Right lobe of liver (tissue), 4 donors: ENCODE results near the gene KLHDC7B.

ENCODE experiments used
- CTCF ChIP-seq, 4 donors: fragments of 200-600 bp in 3 of 4; fragments of 450-650 bp in 1 of 4; IDR thresholded peaks; one replicate each; pipeline versions ENCODE4 v1.5.1 to v1.8.0; 2016 to 2022; ENCODE audit warnings: antibody characterized with exemption in 4 of 4, mild to moderate bottlenecking in 2 of 4
- POLR2A ChIP-seq: fragments of 450-650 bp; IDR thresholded peaks from one replicate; pipeline ENCODE4 v1.6.1; 2017; ENCODE audit warnings: antibody characterized with exemption, mild to moderate bottlenecking
- donor health status: DM: no; HTN: no; CAD: no.
- donor health status: DM: no; HTN: no; CAD: no.
- donor health status: DM: no; HTN: yes; CAD: no.

GRCh38 chr22:50569041-50569459 lies 23.4 kb downstream of the KLHDC7B start:
- no peak for TF ChIP-seq POLR2A
- TF ChIP-seq CTCF (IDR thresholded peaks at IDR 0.05) = no peak
